GM23338 (cell line): Measurements from ENCODE around the gene TCF7L2. TPM values are rescaled to one million over a fixed set of nuclear protein-coding genes. Genes with fewer than 3 reads are reported as not detected.

ENCODE experiments used
- ATAC-seq: fragments of 200-7000 bp; cut with Tn5 transposase; 3 replicates; pipeline ENCODE4 v1.9.1; 2020
- DNase-seq: peaks from one replicate; pipeline ENCODE4 v3.0.0-alpha.2; 2015; ENCODE audit warnings: low spot score
- H2AFZ ChIP-seq: fragments of 200-600 bp; sonication (generic); 2 replicates; pipeline ENCODE4 v1.8.0; 2016; ENCODE audit warnings: antibody characterized with exemption, mild to moderate bottlenecking, moderate library complexity
- H3F3A ChIP-seq: fragments of 200-600 bp; sonication (generic); replicated peaks from 2 replicates; pipeline ENCODE4 v1.8.0; 2017; ENCODE audit warnings: antibody characterized with exemption, mixed run types, low read depth
- H3K27ac ChIP-seq: fragments of 200-600 bp; sonication (generic); 2 replicates; pipeline ENCODE4 v1.6.1; 2016; ENCODE audit warnings: low read depth
- H3K27me3 ChIP-seq: fragments of 200-600 bp; sonication (generic); 2 replicates; pipeline ENCODE4 v1.8.0; 2016; ENCODE audit warnings: mild to moderate bottlenecking, mixed run types, moderate library complexity; ENCODE audit not compliant: insufficient read depth
- H3K36me3 ChIP-seq: fragments of 200-600 bp; sonication (generic); 2 replicates; pipeline ENCODE4 v1.8.0; 2016; ENCODE audit warnings: mild to moderate bottlenecking; ENCODE audit not compliant: insufficient read depth
- H3K4me1 ChIP-seq: fragments of 200-600 bp; sonication (generic); 2 replicates; pipeline ENCODE4 v1.8.0; 2016; ENCODE audit warnings: mild to moderate bottlenecking, moderate library complexity; ENCODE audit not compliant: insufficient read depth
- H3K4me2 ChIP-seq: fragments of 200-600 bp; sonication (generic); 2 replicates; pipeline ENCODE4 v1.7.1; 2017; ENCODE audit warnings: mixed run types
- H3K4me3 ChIP-seq: fragments of 200-600 bp; sonication (generic); 2 replicates; pipeline ENCODE4 v1.6.1; 2016; ENCODE audit warnings: mixed run types
- H3K79me2 ChIP-seq: fragments of 200-600 bp; sonication (generic); replicated peaks from 2 replicates; pipeline ENCODE4 v1.8.0; 2017; ENCODE audit warnings: mild to moderate bottlenecking; ENCODE audit not compliant: insufficient read depth
- H3K9me2 ChIP-seq: fragments of 200-600 bp; sonication (generic); 2 replicates; pipeline ENCODE4 v1.8.0; 2017; ENCODE audit not compliant: insufficient read depth
- H4K20me1 ChIP-seq: fragments of 200-600 bp; sonication (generic); replicated peaks from 2 replicates; pipeline ENCODE4 v1.8.0; 2017; ENCODE audit warnings: mild to moderate bottlenecking; ENCODE audit not compliant: insufficient read depth
- H3K27ac Mint-ChIP-seq: 2 replicates; pipeline ENCODE4 v1.8.0; 2020; ENCODE audit warnings: inconsistent platforms, mild to moderate bottlenecking, moderate library complexity, mixed read lengths
- H3K27me3 Mint-ChIP-seq: 3 replicates; pipeline ENCODE4 v1.8.0; 2022; ENCODE audit warnings: low read depth, mild to moderate bottlenecking, moderate library complexity, mixed read lengths, inconsistent platforms; ENCODE audit not compliant: insufficient read depth, poor library complexity
- H3K36me3 Mint-ChIP-seq: 3 replicates; pipeline ENCODE4 v1.8.0; 2021; ENCODE audit warnings: low read depth, mild to moderate bottlenecking, inconsistent platforms, moderate library complexity, mixed read lengths
- H3K4me1 Mint-ChIP-seq: 3 replicates; pipeline ENCODE4 v1.8.0; 2020; ENCODE audit warnings: mild to moderate bottlenecking, inconsistent platforms, mixed read lengths
- H3K4me3 Mint-ChIP-seq: 3 replicates; pipeline ENCODE4 v1.8.0; 2021; ENCODE audit warnings: moderate library complexity, mild to moderate bottlenecking, inconsistent platforms, mixed read lengths
- H3K9me3 Mint-ChIP-seq: 3 replicates; pipeline ENCODE4 v1.8.0; 2020; ENCODE audit warnings: moderate library complexity, mild to moderate bottlenecking, inconsistent platforms, mixed read lengths
- CREB1 ChIP-seq: fragments of 250-450 bp; sonication (Bioruptor Pico); IDR thresholded peaks from 2 replicates; pipeline ENCODE4 v1.5.0; 2020; ENCODE audit warnings: low read depth, mild to moderate bottlenecking, moderate library complexity
- CTCF ChIP-seq, 2 experiments: fragments of 200-600 bp in 1 of 2; sonication (generic) in 1 of 2; conservative IDR thresholded peaks; 2 replicates each; pipeline versions ENCODE4 v1.5.1 to v1.6.1; 2016 to 2017; ENCODE audit warnings: antibody characterized with exemption in 2 of 2, low read depth in 2 of 2, mild to moderate bottlenecking in 2 of 2, moderate library complexity in 1 of 2
- ETS1 ChIP-seq: IDR thresholded peaks from 2 replicates; pipeline ENCODE4 v1.6.1; 2016; ENCODE audit warnings: antibody characterized with exemption
- EZH2 ChIP-seq: fragments of 200-600 bp; sonication (generic); IDR thresholded peaks from one replicate; pipeline ENCODE4 v1.8.0; 2017; ENCODE audit warnings: antibody characterized with exemption, mild to moderate bottlenecking, low read depth; ENCODE audit not compliant: unreplicated experiment
- EZH2phosphoT487 ChIP-seq: fragments of 200-600 bp; sonication (generic); IDR thresholded peaks from one replicate; pipeline ENCODE4 v1.8.1; 2018; ENCODE audit warnings: antibody characterized with exemption; ENCODE audit not compliant: unreplicated experiment
- JUNB ChIP-seq: IDR thresholded peaks from one replicate; pipeline ENCODE4 v1.6.1; 2016; ENCODE audit warnings: antibody characterized with exemption; ENCODE audit not compliant: unreplicated experiment
- NANOG ChIP-seq: IDR thresholded peaks from 2 replicates; pipeline ENCODE4 v1.6.1; 2016; ENCODE audit warnings: antibody characterized with exemption, borderline replicate concordance
- POLR2AphosphoS5 ChIP-seq: IDR thresholded peaks from 2 replicates; pipeline ENCODE4 v1.6.1; 2016; ENCODE audit warnings: antibody characterized with exemption, low read depth
- REST ChIP-seq: IDR thresholded peaks from one replicate; pipeline ENCODE4 v1.6.1; 2018; ENCODE audit warnings: antibody characterized with exemption; ENCODE audit not compliant: unreplicated experiment
- STAT1 ChIP-seq: IDR thresholded peaks from one replicate; pipeline ENCODE4 v1.6.1; 2016; ENCODE audit warnings: antibody characterized with exemption; ENCODE audit not compliant: unreplicated experiment
- ZNF114 ChIP-seq: fragments of 250-450 bp; sonication (Bioruptor Pico); IDR thresholded peaks from 2 replicates; pipeline ENCODE4 v1.5.0; 2020; ENCODE audit warnings: mild to moderate bottlenecking, moderate library complexity
- ZNF331 ChIP-seq: fragments of 250-450 bp; sonication (Bioruptor Pico); IDR thresholded peaks from 2 replicates; pipeline ENCODE4 v1.5.0; 2020; ENCODE audit warnings: low read depth, mild to moderate bottlenecking, moderate library complexity
- ZNF462 ChIP-seq: fragments of 250-450 bp; sonication (Bioruptor Pico); IDR thresholded peaks from 2 replicates; pipeline ENCODE4 v1.5.0; 2020; ENCODE audit warnings: mild to moderate bottlenecking, moderate library complexity
- polyA plus RNA-seq: library from polyadenylated mRNA; unstranded; fragments of >200 nt; fragmentation: Nextera tagmentation; extraction: Ambion mirVana; gene quantifications from 2 replicates; pipeline ENCODE4 v1.2.1, GENCODE V29; 2016
- total RNA-seq: library from RNA; depleted of rRNA; stranded (reverse); fragments of >200 nt; shearing (Covaris generic); gene quantifications from 2 replicates; pipeline ENCODE4 v1.2.3, GENCODE V29; 2014

The TCF7L2 gene
- total and polyA plus RNA-seq, 2 experiments from 2014 or later, result 32.2 to 80.8 TPM

GRCh38 chr10:113035732-113036312, 85.8 kb downstream of the TCF7L2 start:
- Mint-ChIP-seq H3K4me1 (peaks cover 56% of the 10 kb centered on the region), H3K36me3 (peaks cover 32% of the 10 kb centered on the region; the same call in 2 of the 3 replicates), H3K4me3 (no peak overlapping the region), H3K27ac (no peak overlapping the region), H3K27me3 (peaks cover 9% of the 10 kb centered on the region), H3K9me3 (no peaks in the 10 kb centered on the region)
- Histone ChIP-seq H3F3A (peaks cover 3% of the 10 kb centered on the region; the same call in 1 of the 2 replicates), H3K4me1 (peaks cover 26% of the 10 kb centered on the region), H3K27ac (no peak overlapping the region), H3K27me3 (no peaks in the 10 kb centered on the region), H2AFZ (no peak overlapping the region), H3K36me3 (peaks cover 6% of the 10 kb centered on the region; the same call in 1 of the 2 replicates), H3K9me2 (no peaks in the 10 kb centered on the region), H3K4me2 (no peak overlapping the region), H3K79me2 (peaks cover 100% of the 10 kb centered on the region), H4K20me1 (peaks cover 91% of the 10 kb centered on the region), H3K4me3 (no peak overlapping the region)
- TF ChIP-seq POLR2AphosphoS5, result no peak
- no peak for TF ChIP-seq ZNF331 (CRISPR knock-in tag)
- TF ChIP-seq JUNB, result no peak
- TF ChIP-seq STAT1, result no peak
- no peak for TF ChIP-seq EZH2phosphoT487
- no peak for TF ChIP-seq EZH2
- no peak for TF ChIP-seq REST
- no peak for TF ChIP-seq ETS1
- no peak for TF ChIP-seq NANOG
- TF ChIP-seq CTCF (conservative IDR thresholded peaks at IDR 0.05; ENCODE audit: low read depth in 2 of 2), result no peak
- no peak for TF ChIP-seq CREB1 (CRISPR knock-in tag)
- no peak for TF ChIP-seq ZNF114
- TF ChIP-seq ZNF462 (CRISPR knock-in tag), result no peak
- DNase-seq (no peak), ATAC-seq (no peak)
